ENCODE results near the gene CEBPG.

- TF ChIP-seq POLR2AphosphoS5 (IDR thresholded peaks at IDR 0.05; ENCODE audit: borderline replicate concordance, low read depth, low read length) (no peak), FOXP2 (optimal IDR thresholded peaks at IDR 0.05; ENCODE audit: control extremely low read depth, extremely low read length, insufficient read depth) (no peak), EZH2 (IDR thresholded peaks at IDR 0.05) (no peak)
Measured at GRCh38 chr19:33406521-33407139, 33.1 kb downstream of the CEBPG start.
